VCaP (cell line): ENCODE results near the gene ITGB7.
A peak's percentile ranks its signal among the peaks of the same experiment; 100 is the strongest.

Experiments
- H3K27ac ChIP-seq: fragments of 450-650 bp; 2 replicates; pipeline ENCODE4 v1.5.1; 2017
- CTCF ChIP-seq: fragments of 450-650 bp; conservative IDR thresholded peaks from 2 replicates; pipeline ENCODE4 v1.5.1; 2017; ENCODE audit warnings: mild to moderate bottlenecking, moderate library complexity

Gene ITGB7

GRCh38 chr12:53223389-53224060 lies 16.5 kb upstream of the ITGB7 start:
- TF ChIP-seq CTCF = no peak
- no peak overlapping the region for H3K27ac ChIP-seq

GRCh38 chr12:53222806-53223261 lies 15.8 kb upstream of the ITGB7 start:
- TF ChIP-seq CTCF = no peak
- H3K27ac ChIP-seq = peak overlapping the region; percentile 94

- TF ChIP-seq CTCF = no peak
- H3K27ac ChIP-seq = peak overlapping the region; percentile 94
Measured at GRCh38 chr12:53222170-53222721, 15.2 kb upstream of the ITGB7 start.

GRCh38 chr12:53221203-53222080 lies 14.4 kb upstream of the ITGB7 start:
- TF ChIP-seq CTCF = peak; percentile 41
- peak overlapping the region; percentile 94 for H3K27ac ChIP-seq

GRCh38 chr12:53220694-53221202 lies 13.7 kb upstream of the ITGB7 start:
- H3K27ac ChIP-seq = peak overlapping the region; percentile 94
- TF ChIP-seq CTCF = no peak

GRCh38 chr12:53219956-53220693 lies 13.1 kb upstream of the ITGB7 start:
- TF ChIP-seq CTCF = no peak
- H3K27ac ChIP-seq = peak overlapping the region; percentile 94
